Measurements from ENCODE around the gene MS4A2. TPM values are rescaled to one million over a fixed set of nuclear protein-coding genes. Genes with fewer than 3 reads are reported as not detected.

MS4A2 gene
- total and polyA plus RNA-seq, 2 donors (not counting 1 experiment from before 2014, with no cell fraction given): not detected

DNA sequence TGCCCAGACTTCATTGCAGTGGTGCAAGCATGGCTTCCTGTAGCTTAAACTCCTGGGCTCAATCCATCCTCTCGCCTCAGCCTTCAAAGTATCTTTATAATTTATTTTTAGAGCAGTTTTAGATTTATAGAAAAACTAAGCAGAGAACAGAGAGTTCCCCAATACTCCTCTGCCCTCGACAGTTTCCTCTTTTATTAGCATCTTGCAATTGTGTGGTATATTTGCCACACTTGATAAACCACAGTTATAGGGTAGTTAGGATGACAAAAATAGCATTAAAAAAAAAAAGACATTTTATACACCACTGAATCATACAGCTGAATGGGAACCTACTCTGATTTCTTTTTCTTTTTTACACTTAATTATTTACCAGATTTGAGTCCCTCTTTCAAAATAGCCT, 31.2 kb downstream of the MS4A2 start:
- Histone ChIP-seq H3K9ac (ENCODE audit: insufficient read depth, low read length) (no peak overlapping the region), H3K9me3 (ENCODE audit: control insufficient read depth, insufficient read depth, low read depth, low read length) (no peaks in the 10 kb centered on the region), H3K4me2 (ENCODE audit: extremely low read depth, insufficient read depth, low read length) (no peak overlapping the region), H3K4me3 (replicated peaks in 1 of 4; ENCODE audit: control extremely low read depth in 1 of 4, insufficient read depth in 1 of 4, low read depth in 3 of 4, low read length in 4 of 4) (no peak overlapping the region), H3K36me3 (ENCODE audit: control insufficient read depth, insufficient read depth, low read length) (no peaks in the 10 kb centered on the region), H3K27me3 (ENCODE audit: control insufficient read depth, insufficient read depth, low read length) (no peaks in the 10 kb centered on the region), H4K20me1 (ENCODE audit: control insufficient read depth, extremely low read depth, insufficient read depth, low read length) (no peaks in the 10 kb centered on the region), H2AFZ (ENCODE audit: low read length) (no peak overlapping the region), H3K79me2 (ENCODE audit: control insufficient read depth, insufficient read depth, low read length) (no peaks in the 10 kb centered on the region), H3K4me1 (ENCODE audit: control insufficient read depth, extremely low read depth, insufficient read depth, low read length) (no peaks in the 10 kb centered on the region), H3K27ac (ENCODE audit: insufficient read depth, low read length) (no peak overlapping the region)
- TF ChIP-seq EZH2 (IDR thresholded peaks at IDR 0.05; ENCODE audit: low read length, missing control alignments): no peak
- TF ChIP-seq, protein P1, sequence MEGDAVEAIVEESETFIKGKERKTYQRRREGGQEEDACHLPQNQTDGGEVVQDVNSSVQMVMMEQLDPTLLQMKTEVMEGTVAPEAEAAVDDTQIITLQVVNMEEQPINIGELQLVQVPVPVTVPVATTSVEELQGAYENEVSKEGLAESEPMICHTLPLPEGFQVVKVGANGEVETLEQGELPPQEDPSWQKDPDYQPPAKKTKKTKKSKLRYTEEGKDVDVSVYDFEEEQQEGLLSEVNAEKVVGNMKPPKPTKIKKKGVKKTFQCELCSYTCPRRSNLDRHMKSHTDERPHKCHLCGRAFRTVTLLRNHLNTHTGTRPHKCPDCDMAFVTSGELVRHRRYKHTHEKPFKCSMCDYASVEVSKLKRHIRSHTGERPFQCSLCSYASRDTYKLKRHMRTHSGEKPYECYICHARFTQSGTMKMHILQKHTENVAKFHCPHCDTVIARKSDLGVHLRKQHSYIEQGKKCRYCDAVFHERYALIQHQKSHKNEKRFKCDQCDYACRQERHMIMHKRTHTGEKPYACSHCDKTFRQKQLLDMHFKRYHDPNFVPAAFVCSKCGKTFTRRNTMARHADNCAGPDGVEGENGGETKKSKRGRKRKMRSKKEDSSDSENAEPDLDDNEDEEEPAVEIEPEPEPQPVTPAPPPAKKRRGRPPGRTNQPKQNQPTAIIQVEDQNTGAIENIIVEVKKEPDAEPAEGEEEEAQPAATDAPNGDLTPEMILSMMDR (conservative IDR thresholded peaks at IDR 0.05 in 1 of 2, IDR thresholded peaks at IDR 0.05 in 1 of 2; ENCODE audit: low read depth in 1 of 2, low read length in 2 of 2): no peak
- DNase-seq (ENCODE audit: low read depth in 2 of 2): no peak

DNA sequence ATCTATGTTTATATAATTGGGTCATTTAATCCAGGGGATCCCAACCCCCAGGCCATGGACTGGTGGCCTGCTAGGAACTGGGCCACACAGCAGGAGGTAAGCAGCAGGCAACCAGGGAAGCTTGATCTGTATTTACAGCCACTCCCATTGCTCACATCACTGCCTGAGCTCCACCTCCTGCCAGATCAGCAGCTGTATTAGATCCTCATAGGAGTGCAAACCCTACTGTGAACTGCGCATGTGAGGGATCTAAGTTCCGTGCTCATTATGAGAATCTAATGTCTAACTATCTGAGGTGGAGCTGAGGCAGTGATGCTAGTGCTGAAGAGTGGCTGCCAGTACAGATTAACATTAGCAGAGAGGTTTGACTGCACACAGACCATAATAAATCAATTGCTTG, 32.8 kb downstream of the MS4A2 start:
- no peak for TF ChIP-seq EZH2 (IDR thresholded peaks at IDR 0.05; ENCODE audit: low read length, missing control alignments)
- TF ChIP-seq, protein P1 (conservative IDR thresholded peaks at IDR 0.05 in 1 of 2, IDR thresholded peaks at IDR 0.05 in 1 of 2; ENCODE audit: low read depth in 1 of 2, low read length in 2 of 2): no peak
- Histone ChIP-seq H3K27me3 (ENCODE audit: control insufficient read depth, insufficient read depth, low read length) (no peaks in the 10 kb centered on the region), H3K79me2 (ENCODE audit: control insufficient read depth, insufficient read depth, low read length) (no peaks in the 10 kb centered on the region), H3K4me3 (replicated peaks in 1 of 4; ENCODE audit: control extremely low read depth in 1 of 4, insufficient read depth in 1 of 4, low read depth in 3 of 4, low read length in 4 of 4) (no peak overlapping the region), H4K20me1 (ENCODE audit: control insufficient read depth, extremely low read depth, insufficient read depth, low read length) (no peaks in the 10 kb centered on the region), H2AFZ (ENCODE audit: low read length) (no peak overlapping the region), H3K27ac (ENCODE audit: insufficient read depth, low read length) (no peak overlapping the region), H3K4me1 (ENCODE audit: control insufficient read depth, extremely low read depth, insufficient read depth, low read length) (no peaks in the 10 kb centered on the region), H3K4me2 (ENCODE audit: extremely low read depth, insufficient read depth, low read length) (no peak overlapping the region), H3K36me3 (ENCODE audit: control insufficient read depth, insufficient read depth, low read length) (no peaks in the 10 kb centered on the region), H3K9me3 (ENCODE audit: control insufficient read depth, insufficient read depth, low read depth, low read length) (no peaks in the 10 kb centered on the region), H3K9ac (ENCODE audit: insufficient read depth, low read length) (no peak overlapping the region)
- DNase-seq (ENCODE audit: low read depth in 2 of 2): no peak

DNA sequence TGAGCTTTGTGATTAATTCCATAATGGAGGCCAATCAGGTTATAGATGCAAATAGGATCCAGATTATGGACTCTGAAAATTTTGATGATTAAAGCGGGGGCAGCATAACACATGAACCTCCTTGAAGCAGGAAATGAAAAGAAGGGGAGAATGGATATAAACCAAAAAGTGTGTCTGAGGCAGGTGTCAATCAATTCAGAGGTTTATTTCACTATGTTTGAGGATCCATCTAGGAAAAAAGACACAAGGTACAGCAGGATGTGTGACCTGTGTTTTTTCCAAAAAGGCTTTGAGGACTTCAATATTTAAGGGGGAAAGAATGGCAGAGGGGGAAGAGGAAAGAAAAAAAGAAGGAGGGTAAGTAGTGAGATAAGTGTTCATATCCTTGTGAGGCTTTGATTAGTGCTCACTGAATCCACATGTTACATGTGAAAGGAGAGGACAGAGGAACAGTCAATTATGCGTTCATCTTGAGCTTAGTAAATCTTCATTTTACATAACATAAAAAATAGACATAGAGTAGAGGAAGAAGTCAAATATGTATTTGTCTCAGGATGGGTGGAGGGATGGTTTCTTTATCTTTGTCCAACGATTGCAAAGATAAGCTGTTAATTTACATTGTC, 34.1 kb downstream of the MS4A2 start:
- TF ChIP-seq, protein P1 (conservative IDR thresholded peaks at IDR 0.05 in 1 of 2, IDR thresholded peaks at IDR 0.05 in 1 of 2; ENCODE audit: low read depth in 1 of 2, low read length in 2 of 2): no peak
- TF ChIP-seq EZH2 (IDR thresholded peaks at IDR 0.05; ENCODE audit: low read length, missing control alignments): no peak
- Histone ChIP-seq H3K4me3 (replicated peaks in 1 of 4; ENCODE audit: control extremely low read depth in 1 of 4, insufficient read depth in 1 of 4, low read depth in 3 of 4, low read length in 4 of 4) (no peak overlapping the region), H3K79me2 (ENCODE audit: control insufficient read depth, insufficient read depth, low read length) (no peaks in the 10 kb centered on the region), H3K27me3 (ENCODE audit: control insufficient read depth, insufficient read depth, low read length) (no peaks in the 10 kb centered on the region), H3K9me3 (ENCODE audit: control insufficient read depth, insufficient read depth, low read depth, low read length) (no peaks in the 10 kb centered on the region), H4K20me1 (ENCODE audit: control insufficient read depth, extremely low read depth, insufficient read depth, low read length) (no peaks in the 10 kb centered on the region), H3K4me1 (ENCODE audit: control insufficient read depth, extremely low read depth, insufficient read depth, low read length) (no peaks in the 10 kb centered on the region), H2AFZ (ENCODE audit: low read length) (no peak overlapping the region), H3K9ac (ENCODE audit: insufficient read depth, low read length) (no peak overlapping the region), H3K4me2 (ENCODE audit: extremely low read depth, insufficient read depth, low read length) (no peak overlapping the region), H3K27ac (ENCODE audit: insufficient read depth, low read length) (no peak overlapping the region), H3K36me3 (ENCODE audit: control insufficient read depth, insufficient read depth, low read length) (no peaks in the 10 kb centered on the region)
- DNase-seq (ENCODE audit: low read depth in 2 of 2): no peak

Measured in fibroblast of lung (primary cell).